COLO668 (cell line): ENCODE measurements around the gene SPRY2.
"Not testable (repeated sequence)": the region's sequence is repeated elsewhere in the genome, so short reads cannot be mapped to it uniquely, and the experiment has no call there.

Source experiments
- DNase-seq: peaks from one replicate; lab custom pipeline; 2025; ENCODE audit not compliant: unreplicated experiment; lab: John Stamatoyannopoulos, UW

Gene SPRY2

GRCh38 chr13:80355496-80356094, 14.7 kb upstream of the SPRY2 start:
- DNase-seq, result not testable (repeated sequence)

- DNase-seq, result no peak
Measured at GRCh38 chr13:80348750-80349149, 7.8 kb upstream of the SPRY2 start.

DNA sequence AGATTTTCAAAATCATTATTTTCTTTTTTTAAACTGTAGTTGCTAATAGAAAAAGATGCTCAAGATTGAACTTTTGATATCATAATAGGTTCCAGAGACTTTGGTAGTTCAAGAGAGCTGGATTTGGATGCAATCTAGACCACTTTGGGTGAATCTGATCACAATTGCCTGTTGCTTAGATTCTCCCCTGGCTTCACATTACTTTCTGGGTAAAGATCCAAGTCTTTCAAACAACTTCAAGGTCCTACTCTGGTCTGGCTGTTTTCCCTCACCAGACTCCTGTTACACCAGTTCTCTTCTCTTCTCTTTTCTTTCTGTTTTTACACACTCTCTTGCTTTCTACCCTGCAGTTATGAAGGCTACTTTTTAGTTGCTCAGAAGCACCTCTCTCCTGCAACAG, 7.4 kb upstream of the SPRY2 start:
- DNase-seq, result no peak

GRCh38 chr13:80345771-80346510, 5.0 kb upstream of the SPRY2 start:
- no peak for DNase-seq

GRCh38 chr13:80344032-80344431, 3.1 kb upstream of the SPRY2 start:
- DNase-seq, result not testable (repeated sequence)

- peak; percentile 94 for DNase-seq
Measured at GRCh38 chr13:80342471-80343371, 1.8 kb upstream of the SPRY2 start.

DNA sequence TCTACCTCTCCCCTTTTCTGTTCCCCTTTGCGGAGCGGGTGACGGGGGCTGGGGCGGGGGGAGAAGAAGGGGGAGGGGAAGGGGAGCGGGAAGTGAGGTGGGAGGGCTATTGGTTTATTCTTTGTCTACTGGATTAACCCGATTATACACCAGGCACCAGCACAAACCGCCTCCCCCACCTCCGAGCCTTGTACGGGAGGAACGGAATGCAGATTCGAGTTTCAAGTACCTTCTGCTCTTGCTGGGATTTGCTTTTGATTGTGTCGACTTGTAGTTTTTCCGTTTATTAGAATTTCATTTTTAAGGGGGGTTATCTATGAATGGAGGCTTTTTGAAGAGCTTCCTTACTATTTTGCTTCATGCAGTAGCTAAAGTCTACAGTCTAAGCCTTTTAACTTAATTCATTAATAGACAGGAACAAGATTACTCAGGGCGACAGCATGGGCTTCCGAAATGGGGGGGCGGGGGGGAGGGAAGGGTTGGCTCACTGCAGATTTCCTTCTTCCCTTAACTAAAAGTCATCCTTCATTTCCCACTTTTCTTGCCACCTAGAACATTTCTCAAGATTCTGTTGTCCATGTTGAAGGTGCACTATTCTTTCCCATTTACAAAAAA, 937 bp upstream of the SPRY2 start:
- DNase-seq, result peak; percentile 80

GRCh38 chr13:80340651-80341100, 250 bp downstream of the SPRY2 start:
- DNase-seq, result no peak

DNA sequence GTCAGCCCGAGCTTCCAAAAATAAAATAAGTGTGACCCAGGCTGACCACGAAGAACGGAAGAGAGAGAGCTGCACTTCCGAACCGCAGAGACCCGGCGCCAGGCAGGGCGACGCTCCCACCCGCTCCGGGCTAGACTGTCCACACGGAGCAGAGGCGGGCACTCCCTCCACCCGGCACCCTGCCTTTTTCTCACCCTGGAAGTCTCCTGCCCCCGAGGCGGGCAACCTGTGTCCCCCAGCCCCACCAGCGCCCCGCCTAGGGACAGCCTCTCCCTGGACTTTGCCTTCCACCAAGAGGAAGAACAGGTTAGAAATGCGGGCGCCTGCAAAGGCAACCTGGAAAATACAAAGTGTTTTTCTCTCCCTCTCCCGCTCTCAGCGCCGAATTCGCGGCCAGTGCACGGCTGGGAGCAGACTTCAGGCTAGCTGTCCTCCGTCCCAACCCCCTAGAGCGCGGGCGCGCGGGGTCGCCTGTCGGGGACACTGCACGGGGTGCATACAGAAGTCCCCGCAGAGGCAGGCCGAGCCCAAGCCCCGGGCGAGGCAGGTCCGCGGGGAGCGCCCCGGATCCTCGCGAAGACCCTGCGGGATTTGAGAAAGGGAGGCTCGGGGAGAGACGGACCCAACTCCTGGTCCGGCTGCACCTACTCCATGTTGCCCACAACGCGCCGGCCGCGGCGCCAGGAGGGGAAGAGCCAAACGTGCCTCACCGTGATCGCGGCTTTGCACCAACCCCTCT, 845 bp downstream of the SPRY2 start:
- DNase-seq, result peak; percentile 92

DNA sequence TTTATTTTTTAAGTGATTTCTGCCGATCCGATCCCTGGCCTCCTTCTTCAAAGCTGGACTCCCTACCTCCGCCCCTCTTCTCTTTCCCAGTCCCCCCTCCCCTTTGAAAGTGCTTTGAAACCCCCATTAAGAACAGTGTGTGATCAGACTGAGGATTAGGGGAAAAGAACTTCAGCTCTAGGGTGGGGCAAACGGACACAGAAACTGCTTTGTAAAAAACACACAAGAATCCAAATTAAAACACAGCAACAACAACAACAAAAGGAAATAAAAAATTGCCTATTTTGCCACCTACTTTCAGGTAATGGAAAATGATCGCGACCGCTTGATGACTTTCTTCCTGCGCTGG, 1.4 kb downstream of the SPRY2 start:
- DNase-seq, result no peak

- peak; percentile 87 for DNase-seq
Measured at GRCh38 chr13:80338781-80339562, 2.0 kb downstream of the SPRY2 start.

DNA sequence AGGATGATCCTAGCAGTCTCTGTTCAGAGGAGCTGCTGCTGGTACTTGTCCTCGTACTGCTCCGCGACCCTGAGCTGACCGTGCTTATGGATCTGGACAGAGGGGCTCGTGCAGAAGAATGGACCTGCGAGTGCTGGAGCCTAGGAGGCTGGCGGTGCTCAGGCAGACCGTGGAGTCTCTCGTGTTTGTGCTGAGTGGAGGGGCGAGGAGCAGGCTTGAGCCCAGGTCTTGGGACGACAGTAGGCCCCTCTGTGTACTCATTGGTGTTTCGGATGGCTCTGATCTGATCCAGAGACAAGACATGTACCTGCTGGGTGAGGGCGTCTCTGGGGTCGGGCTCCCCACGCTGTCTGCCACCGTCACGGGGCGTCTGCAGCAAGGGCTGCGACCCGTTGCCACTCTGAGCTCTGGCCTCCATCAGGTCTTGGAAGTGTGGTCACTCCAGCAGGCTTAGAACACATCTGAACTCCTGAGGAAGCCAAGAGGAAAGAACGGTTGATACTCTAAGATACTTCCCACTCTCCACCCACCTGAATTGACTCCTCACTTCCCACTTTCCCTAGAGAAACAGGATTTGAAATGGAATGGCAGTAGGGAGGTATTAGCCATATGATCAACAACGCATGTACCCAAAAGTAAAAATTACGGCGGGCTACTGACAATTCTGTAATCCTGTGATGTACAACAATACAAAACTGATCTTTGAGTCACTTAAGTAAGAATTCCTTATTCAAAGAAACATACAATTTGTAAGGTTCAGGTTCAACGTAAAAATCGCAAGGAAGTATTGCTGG, 3.4 kb downstream of the SPRY2 start:
- no peak for DNase-seq

DNA sequence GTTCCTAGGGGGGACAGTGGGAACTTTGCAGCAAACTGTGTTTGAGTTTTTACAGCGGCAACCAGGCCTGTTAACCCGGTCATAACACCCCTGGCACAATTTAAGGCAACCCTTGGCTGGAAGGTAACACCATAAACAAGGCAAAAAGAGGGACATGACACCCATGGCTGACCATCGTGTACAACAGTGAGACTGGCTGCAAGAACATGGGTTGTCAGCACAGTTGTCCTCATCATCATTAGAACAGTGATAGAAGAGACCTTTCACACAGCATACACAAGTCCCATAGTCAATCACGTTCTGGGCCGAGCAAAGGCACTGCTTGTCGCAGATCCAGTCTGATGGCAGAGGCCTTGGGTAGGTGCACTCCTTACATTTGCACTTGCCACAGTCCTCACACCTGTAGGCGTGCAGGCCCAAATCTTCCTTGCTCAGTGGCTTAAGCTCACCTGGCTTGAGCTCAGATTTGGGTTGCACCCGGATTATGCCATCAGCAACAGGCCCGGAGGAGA, 4.1 kb downstream of the SPRY2 start:
- DNase-seq, result no peak

GRCh38 chr13:80336370-80336769, 4.6 kb downstream of the SPRY2 start:
- no peak for DNase-seq

GRCh38 chr13:80334597-80335260, 6.2 kb downstream of the SPRY2 start:
- no peak for DNase-seq

GRCh38 chr13:80331984-80332383, 8.9 kb downstream of the SPRY2 start:
- DNase-seq, result no peak

DNA sequence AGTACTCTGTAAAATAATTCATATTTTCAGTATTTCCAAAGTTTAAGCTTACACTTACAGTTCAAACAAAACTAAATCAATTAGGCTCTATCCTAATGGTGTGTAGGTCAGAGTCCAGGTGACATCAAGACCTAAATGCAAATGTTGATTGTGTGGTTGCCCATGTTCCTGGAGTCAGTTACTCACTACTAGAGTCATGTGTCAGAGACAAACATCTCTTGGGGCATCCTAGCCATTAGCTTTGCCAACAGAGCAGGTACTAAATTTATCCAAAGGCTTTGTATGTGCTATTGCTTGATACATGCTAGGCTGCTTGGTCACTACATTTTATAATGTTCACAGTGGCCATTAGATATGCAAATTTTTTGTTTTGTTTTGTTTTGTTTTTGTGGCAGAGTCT, 11.7 kb downstream of the SPRY2 start:
- no peak for DNase-seq

DNA sequence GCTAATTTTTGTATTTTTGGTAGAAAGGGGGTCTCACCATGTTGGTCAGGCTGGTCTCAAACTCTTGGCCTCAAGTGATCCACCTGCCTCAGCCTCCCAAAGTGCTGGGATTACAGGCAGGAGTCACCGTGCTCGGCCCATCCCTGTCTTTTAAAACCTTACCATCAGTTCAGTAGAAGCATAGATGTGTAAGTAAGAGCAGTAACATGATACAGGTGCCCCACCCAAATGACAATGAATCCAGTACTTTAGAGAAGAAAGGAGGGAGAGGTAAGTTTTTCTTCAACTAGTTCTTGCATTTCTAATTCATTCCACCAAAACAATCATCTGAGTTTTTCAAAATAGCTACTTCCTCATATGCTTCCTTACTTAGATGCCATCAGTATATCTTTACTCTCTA, 21.9 kb downstream of the SPRY2 start:
- DNase-seq, result no peak
